ENCODE results near the gene PPL. TPM values are rescaled to one million over a fixed set of nuclear protein-coding genes. Genes with fewer than 3 reads are reported as not detected.

The PPL gene
- polyA plus RNA-seq, 3 donors, result 0.02 TPM; not detected in 2

GRCh38 chr16:4879049-4879448 is 57.9 kb downstream of the PPL start:
- intact Hi-C loops (cut with micrococcal nuclease), result no loop called here
- peaks cover 86 to 98% of the 10 kb centered on the region in 2 donors for H3K36me3 Mint-ChIP-seq

GRCh38 chr16:4877380-4877685 is 59.6 kb downstream of the PPL start:
- Histone ChIP-seq H3K36me3 (replicated peaks in 1 of 2; ENCODE audit: control insufficient read depth in 1 of 2, insufficient read depth in 2 of 2, low read length in 2 of 2) (peaks cover 92 to 100% of the 10 kb centered on the region in 2 donors), H3K4me1 (ENCODE audit: control insufficient read depth in 1 of 2, insufficient read depth in 2 of 2, low read length in 2 of 2) (no peaks in the 10 kb centered on the region), H4K20me1 (ENCODE audit: insufficient read depth, low read length) (peaks cover 5% of the 10 kb centered on the region), H3K27ac (ENCODE audit: low read depth in 1 of 2, low read length in 2 of 2) (no peak overlapping the region), H2AFZ (ENCODE audit: insufficient read depth, low read depth, low read length, poor library complexity, severe bottlenecking) (no peak overlapping the region), H3K9me3 (replicated peaks in 1 of 2; ENCODE audit: control insufficient read depth in 1 of 2, insufficient read depth in 1 of 2, low read length in 2 of 2) (no peaks in the 10 kb centered on the region), H3K4me2 (replicated peaks; ENCODE audit: extremely low read depth, low read length, poor library complexity, severe bottlenecking) (no peak overlapping the region), H3K4me3 (replicated peaks in 1 of 3; ENCODE audit: low read depth in 2 of 3, low read length in 3 of 3) (no peak overlapping the region), H3K9ac (ENCODE audit: insufficient read depth, low read length, poor library complexity, severe bottlenecking) (no peak overlapping the region), H3K79me2 (ENCODE audit: insufficient read depth, low read length) (no peaks in the 10 kb centered on the region), H3K27me3 (ENCODE audit: control insufficient read depth in 2 of 2, insufficient read depth in 2 of 2, low read length in 2 of 2) (no peaks in the 10 kb centered on the region)
- Mint-ChIP-seq H3K27ac (peak overlapping the region in 4 of 7 donors; percentile 15 to 71 (median 47)), H3K4me1 (no peaks in the 10 kb centered on the region), H3K27me3 (ENCODE audit: low read depth in 3 of 3) (no peaks in the 10 kb centered on the region), H3K9me3 (no peaks in the 10 kb centered on the region), H3K36me3 (peaks cover 85 to 98% of the 10 kb centered on the region in 2 donors), H3K4me3 (no peak overlapping the region)
- intact Hi-C loops (cut with micrococcal nuclease), result no loop called here
- TF ChIP-seq CTCF (IDR thresholded peaks at IDR 0.05), result no peak
- no peak for DNase-seq
- 90% methylated on average over 3 of the region's 14 CpGs for WGBS (ENCODE audit: insufficient coverage)

More at GRCh38 chr16:4879049-4879448, 57.9 kb downstream of the PPL start:
- no CpG with 5 or more reads among the region's 4 CpGs for WGBS (ENCODE audit: insufficient coverage)
- Histone ChIP-seq H2AFZ (ENCODE audit: insufficient read depth, low read depth, low read length, poor library complexity, severe bottlenecking) (no peak overlapping the region), H3K79me2 (ENCODE audit: insufficient read depth, low read length) (no peaks in the 10 kb centered on the region), H3K27ac (ENCODE audit: low read depth in 1 of 2, low read length in 2 of 2) (no peak overlapping the region), H3K4me1 (ENCODE audit: control insufficient read depth in 1 of 2, insufficient read depth in 2 of 2, low read length in 2 of 2) (no peaks in the 10 kb centered on the region), H3K4me2 (replicated peaks; ENCODE audit: extremely low read depth, low read length, poor library complexity, severe bottlenecking) (no peak overlapping the region), H3K9me3 (replicated peaks in 1 of 2; ENCODE audit: control insufficient read depth in 1 of 2, insufficient read depth in 1 of 2, low read length in 2 of 2) (no peaks in the 10 kb centered on the region), H3K27me3 (ENCODE audit: control insufficient read depth in 2 of 2, insufficient read depth in 2 of 2, low read length in 2 of 2) (no peaks in the 10 kb centered on the region), H3K36me3 (replicated peaks in 1 of 2; ENCODE audit: control insufficient read depth in 1 of 2, insufficient read depth in 2 of 2, low read length in 2 of 2) (peaks cover 94 to 100% of the 10 kb centered on the region in 2 donors), H3K4me3 (replicated peaks in 1 of 3; ENCODE audit: low read depth in 2 of 3, low read length in 3 of 3) (no peak overlapping the region), H4K20me1 (ENCODE audit: insufficient read depth, low read length) (peaks cover 5% of the 10 kb centered on the region), H3K9ac (ENCODE audit: insufficient read depth, low read length, poor library complexity, severe bottlenecking) (no peak overlapping the region)
- TF ChIP-seq CTCF (IDR thresholded peaks at IDR 0.05), result no peak
- no peak for DNase-seq
- Mint-ChIP-seq H3K27ac (peak overlapping the region in 1 of 7 donors; percentile 68), H3K4me3 (no peak overlapping the region), H3K4me1 (no peaks in the 10 kb centered on the region), H3K27me3 (ENCODE audit: low read depth in 3 of 3) (no peaks in the 10 kb centered on the region), H3K9me3 (peaks cover 0 to 5% (median 0%) of the 10 kb centered on the region in 7 donors)
